Stimulated activated CD4-positive, alpha-beta T cell treated with anti-CD3 and anti-CD28 coated beads, TNF-alpha, amount 100 ng/mL, for 4 hours (primary cell): ENCODE data around the gene IARS2.
"Not testable (repeated sequence)": the region's sequence is repeated elsewhere in the genome, so short reads cannot be mapped to it uniquely, and the experiment has no call there.

ENCODE experiments used
- DNase-seq, 3 experiments: peaks; one replicate each; pipeline ENCODE4 v3.0.0-alpha.2; 2020; ENCODE audit warnings: low read depth in 3 of 3

The IARS2 gene

GRCh38 chr1:220094016-220094911 lies at the start of gene IARS2:
Gene IARS2, plus strand, starts transcription at chr1:220094132. Its CDS starts 85 bp downstream, at chr1:220094217.
- DNase-seq: peak; percentile 88 to 90 (median 90)

GRCh38 chr1:220044678-220045355 lies 49.1 kb upstream of the IARS2 start:
- DNase-seq: no peak

GRCh38 chr1:220045356-220046051 lies 48.4 kb upstream of the IARS2 start:
- DNase-seq: no peak

GRCh38 chr1:220046052-220046930 lies 47.6 kb upstream of the IARS2 start, which contains the start of gene EPRS1:
Gene EPRS1, minus strand, starts transcription at chr1:220046505. Its CDS starts 117 bp downstream, at chr1:220046388.
- peak; percentile 76 to 90 (median 88) for DNase-seq

- no peak for DNase-seq
Observed at GRCh38 chr1:220056374-220056773, 37.6 kb upstream of the IARS2 start.

- no peak for DNase-seq
Observed at GRCh38 chr1:220060876-220061275, 33.1 kb upstream of the IARS2 start.

GRCh38 chr1:220062629-220063028 lies 31.3 kb upstream of the IARS2 start:
- DNase-seq: no peak

- DNase-seq: no peak
Observed at GRCh38 chr1:220067269-220068204, 26.4 kb upstream of the IARS2 start.

GRCh38 chr1:220076861-220077762 lies 16.8 kb upstream of the IARS2 start:
- no peak for DNase-seq

GRCh38 chr1:220077887-220078286 lies 16.0 kb upstream of the IARS2 start:
- DNase-seq: no peak

- DNase-seq: no peak
Observed at GRCh38 chr1:220084460-220084859, 9.5 kb upstream of the IARS2 start.

GRCh38 chr1:220086261-220086686 lies 7.7 kb upstream of the IARS2 start:
- not testable (repeated sequence) for DNase-seq

GRCh38 chr1:220089650-220090556 lies 4.0 kb upstream of the IARS2 start, which contains the start of gene BPNT1:
Gene BPNT1, minus strand, starts transcription at chr1:220089788. Its CDS starts 9,942 bp downstream, at chr1:220079846.
- peak; percentile 97 for DNase-seq

- DNase-seq: no peak
Observed at GRCh38 chr1:220092694-220093093, 1.2 kb upstream of the IARS2 start.

GRCh38 chr1:220093361-220094015 lies 444 bp upstream of the IARS2 start:
- no peak for DNase-seq

- DNase-seq: no peak
Observed at GRCh38 chr1:220099826-220100225, 5.9 kb downstream of the IARS2 start.

GRCh38 chr1:220110473-220110872 lies 16.5 kb downstream of the IARS2 start:
- not testable (repeated sequence) for DNase-seq
